Measurements from ENCODE around the gene ADSS1.

Gene ADSS1

DNA sequence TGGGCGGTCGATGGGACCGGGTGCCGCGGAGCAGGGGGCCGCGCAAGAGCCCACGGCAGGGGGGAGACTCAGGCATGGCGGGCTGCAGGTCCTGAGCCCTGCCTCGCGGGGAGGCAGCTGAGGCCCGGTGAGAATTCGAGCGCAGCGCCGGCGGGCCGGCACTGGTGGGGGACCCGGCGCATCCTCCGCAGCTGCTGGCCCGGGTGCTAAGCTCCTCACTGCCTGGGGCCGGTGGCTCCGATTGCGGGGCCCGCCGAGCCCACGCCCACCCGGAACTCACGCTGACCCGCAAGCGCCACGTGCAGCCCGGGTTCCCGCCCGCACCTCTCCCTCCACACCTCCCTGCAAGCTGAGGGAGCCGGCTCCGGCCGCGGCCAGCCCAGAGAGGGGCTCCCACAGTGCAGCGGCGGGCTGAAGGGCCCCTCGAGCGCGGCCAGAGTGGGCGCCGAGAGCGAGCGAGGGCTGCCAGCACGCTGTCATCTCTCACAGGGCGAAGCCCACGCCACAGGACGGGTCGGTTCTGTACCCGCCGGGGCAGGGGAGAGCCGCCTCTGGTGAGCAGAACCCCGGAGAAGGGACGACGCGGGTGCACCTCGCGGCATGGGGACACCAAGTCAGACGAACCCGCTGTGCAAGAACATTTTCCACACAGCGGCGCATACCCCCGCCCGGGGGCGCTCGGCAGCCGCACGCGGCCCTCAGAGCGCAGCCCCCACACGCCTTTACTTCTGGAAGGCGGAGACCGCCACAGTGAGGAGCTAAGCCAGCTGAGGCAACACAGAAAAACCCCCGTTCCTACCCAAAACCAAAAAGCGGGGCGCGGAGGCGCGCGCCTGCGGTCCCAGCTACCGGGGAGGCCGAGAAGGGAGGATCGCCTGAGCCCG lies 27.8 kb downstream of the ADSS1 start:
- DNase-seq: no peak

DNA sequence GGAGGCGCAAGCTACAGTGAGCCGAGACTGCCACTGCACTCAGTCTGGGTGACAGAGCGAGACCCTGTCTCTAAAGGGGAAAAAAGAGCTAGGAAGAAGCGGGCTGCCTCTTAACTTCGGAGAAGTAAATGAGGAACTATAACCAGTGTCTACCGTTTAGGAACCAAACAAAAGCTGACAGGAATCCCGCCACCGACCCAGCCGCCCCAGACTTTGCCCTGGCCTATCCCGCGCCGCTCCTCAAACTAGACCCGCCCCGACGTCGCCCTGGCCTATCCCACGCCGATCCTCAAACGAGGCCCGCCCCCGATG lies 28.4 kb downstream of the ADSS1 start:
- DNase-seq: no peak

GRCh38 chr14:104752735-104753527 lies 28.9 kb downstream of the ADSS1 start, which contains the start of gene SIVA1:
Gene SIVA1 (plus strand): TSS chr14:104753147. CDS start chr14:104753202, 55 bp downstream.
- DNase-seq: peak; percentile 100

DNA sequence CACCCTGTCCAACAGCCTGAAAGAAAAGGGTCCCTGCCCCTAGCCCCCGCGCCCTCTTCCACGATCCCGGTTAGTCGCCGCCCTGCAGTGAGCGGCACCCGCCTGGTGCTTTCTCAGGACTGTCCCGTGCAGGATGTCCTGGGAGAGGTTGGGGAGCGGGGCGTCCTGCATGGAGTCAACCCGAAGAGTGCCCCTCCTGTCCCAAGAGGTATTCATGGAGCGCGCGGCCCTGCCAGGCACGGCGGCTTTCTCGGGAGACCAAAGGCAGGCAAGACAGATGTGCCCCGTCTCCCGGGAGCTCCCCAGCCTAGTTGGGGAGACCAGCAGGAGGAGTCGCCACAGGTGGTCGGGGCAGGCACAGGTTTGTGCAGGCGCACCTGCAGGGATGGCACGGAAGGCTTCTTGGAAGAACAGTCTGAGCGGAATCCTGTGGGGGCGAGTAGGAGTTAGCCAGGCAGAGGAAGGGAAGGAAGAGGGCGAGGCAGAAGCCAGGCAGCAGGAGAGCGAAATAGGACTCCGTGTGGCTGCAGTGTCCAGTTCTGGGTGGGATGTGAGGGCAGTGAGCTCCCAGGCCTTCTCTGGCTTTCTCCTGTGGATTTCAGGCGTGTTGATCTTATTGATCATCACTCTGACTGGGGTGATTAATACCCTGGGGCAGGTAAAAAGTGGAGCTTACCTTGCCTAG lies 29.6 kb downstream of the ADSS1 start:
- DNase-seq: no peak

DNA sequence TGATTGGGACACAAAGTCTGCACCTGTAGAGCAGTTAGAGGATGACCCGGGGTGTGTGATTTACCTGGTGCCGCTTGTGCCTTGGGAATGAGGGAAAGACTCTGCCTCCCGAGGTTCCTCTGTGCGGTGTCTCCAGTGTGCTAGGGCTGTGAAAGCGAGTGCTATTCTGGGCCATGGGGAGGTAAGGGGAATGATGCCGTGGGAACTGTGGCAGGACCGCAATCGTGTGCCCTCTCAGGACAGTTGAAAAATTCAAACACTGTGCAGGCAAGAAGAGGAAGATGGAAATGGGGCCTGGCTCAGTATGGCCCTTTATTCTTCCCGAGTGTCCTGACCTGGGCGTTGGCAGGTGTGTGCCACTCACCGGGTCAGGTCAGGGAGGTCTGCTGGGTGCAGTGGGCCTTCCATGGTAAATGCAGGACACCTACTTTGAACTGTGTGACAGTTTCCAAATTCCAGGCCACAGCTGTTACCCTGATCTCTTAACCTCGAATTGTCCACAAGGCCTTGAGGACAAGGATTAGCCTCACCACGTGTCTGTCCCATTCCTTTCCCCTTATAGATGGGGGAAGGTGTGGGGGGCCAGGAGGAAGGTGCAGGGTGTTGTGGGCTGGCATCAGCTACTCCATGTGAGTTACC lies 30.3 kb downstream of the ADSS1 start:
- DNase-seq: no peak

DNA sequence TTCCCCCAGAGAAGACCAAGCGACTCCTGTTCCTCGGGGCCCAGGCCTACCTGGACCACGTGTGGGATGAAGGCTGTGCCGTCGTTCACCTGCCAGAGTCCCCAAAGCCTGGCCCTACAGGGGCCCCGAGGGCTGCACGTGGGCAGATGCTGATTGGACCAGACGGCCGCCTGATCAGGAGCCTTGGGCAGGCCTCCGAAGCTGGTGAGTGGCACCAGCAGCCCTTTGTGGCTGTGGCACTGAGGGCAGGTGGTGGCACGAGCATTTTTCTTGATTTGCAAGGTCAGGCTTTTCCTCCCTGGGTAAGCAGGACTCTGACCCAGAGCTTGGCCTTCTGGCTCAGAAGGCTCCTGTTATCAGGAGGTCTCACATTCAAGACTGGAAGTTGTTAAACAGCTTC lies 31.6 kb downstream of the ADSS1 start:
- DNase-seq: no peak

- DNase-seq: no peak
These were observed 32.6 kb downstream of the ADSS1 start for GRCh38 chr14:104756477-104757237.

DNA sequence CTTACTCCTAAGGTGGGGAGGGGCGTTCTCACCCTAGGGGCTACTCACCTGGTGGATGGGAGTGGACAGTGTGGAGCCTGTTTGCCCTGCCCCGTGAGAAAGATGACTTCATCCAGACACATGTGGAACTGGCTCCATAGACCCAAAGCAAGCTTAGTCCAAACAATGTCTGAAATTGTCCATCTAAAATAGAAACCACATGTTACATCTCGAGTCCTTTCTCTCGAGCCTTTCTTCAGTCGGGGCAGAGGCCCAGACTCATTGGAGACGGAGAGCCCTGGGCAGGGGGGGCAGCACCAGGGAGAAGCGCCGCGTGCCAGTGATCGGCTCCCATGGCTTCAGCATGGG lies 33.2 kb downstream of the ADSS1 start:
- DNase-seq: no peak

DNA sequence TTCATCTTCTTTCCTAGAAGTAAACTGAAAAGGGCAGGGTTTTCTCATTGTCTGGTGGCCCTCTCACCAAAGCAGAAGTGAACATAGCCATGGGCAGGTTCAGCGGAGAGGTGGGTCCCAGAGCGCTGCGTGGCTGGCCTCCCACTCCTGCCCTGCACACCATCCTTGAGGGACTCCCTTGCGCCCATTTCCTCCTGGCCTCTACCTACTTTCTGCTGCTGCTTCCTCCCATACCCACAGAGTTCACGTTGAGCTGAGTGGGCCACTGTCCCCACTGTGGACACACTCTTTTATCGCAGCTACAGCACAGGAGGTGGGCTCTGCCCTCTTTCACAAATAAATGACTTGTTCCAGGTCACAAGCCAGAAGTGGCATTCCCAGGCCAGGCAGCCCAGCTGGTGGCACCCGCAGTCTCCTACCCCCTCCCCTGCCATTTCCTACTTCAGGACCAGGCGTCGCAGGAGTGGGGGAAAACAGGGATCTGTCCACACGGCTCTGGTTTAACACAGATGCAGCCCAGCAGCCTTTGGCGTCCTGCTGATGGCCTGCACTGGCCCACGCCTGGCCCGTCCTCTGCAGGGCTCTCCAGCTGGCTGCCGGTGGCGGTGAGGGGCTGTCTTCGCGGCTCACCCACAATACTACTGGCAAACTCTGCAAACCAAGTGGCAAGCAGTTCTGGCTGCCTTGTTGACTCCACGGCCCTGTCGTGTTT lies 33.8 kb downstream of the ADSS1 start:
- DNase-seq: no peak

DNA sequence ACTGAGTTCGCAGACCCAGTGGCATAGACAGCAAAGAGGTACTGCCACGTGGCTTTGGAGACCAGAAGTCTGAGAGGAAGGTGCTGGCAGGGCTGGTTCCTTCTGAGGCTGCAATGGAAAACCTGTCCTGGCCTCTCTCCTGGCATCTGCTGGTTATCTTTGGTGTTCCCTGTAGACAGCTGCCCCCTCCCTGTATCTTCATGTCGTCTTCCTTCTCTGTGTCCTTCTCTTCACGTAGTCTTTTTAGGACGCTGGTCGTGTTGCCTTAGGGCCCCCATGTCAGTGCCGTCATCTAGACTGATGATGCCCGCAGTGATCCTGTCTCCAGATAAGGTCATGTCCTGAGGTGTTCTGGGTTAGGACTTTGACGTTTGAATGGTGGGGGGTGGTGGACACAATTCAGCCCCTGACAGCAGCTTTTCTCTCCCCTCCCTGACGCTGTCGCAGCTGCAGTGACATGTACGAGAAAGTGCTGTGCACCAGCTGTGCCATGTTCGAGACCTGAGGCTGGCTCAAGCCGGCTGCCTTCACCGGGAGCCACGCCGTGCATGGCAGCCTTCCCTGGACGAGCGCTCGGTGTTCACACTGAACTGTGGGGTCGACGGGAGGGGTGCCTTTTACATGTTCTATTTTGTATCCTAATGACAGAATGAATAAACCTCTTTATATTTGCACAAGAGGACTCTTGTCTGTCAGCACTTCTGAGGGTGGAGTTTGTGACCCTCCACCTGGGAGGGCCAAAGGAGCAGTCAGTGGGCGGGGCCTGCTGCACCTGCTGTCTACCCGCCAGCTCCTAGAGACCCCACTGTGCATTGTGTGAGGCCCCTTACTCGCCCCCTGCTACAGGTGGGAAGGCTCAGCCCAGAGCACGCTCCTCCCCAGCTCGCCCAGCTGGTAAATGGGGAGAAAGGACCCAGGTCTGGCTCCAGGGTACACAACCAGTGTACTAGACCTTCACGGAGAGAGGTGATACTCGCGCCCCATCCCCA lies 35.2 kb downstream of the ADSS1 start:
- no peak for DNase-seq

DNA sequence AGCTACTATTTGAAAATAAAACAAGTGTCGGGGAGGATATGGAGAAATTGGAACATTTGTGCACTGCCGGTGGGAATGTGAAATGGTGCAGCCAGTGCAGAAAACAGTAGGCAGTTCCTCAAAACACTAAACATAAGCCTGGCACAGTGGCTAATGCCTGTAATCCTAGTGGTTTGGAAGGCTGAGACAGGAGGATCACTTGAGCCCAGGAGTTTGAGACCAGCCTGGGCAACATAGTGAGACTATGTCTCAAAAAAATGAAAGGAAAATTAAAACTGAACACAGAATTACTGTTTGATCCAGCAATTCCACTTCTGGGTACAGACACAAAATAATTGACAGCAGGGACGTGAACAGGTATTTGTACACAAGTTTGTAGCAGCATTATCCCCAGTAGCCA lies 41.5 kb downstream of the ADSS1 start:
- DNase-seq: no peak

DNA sequence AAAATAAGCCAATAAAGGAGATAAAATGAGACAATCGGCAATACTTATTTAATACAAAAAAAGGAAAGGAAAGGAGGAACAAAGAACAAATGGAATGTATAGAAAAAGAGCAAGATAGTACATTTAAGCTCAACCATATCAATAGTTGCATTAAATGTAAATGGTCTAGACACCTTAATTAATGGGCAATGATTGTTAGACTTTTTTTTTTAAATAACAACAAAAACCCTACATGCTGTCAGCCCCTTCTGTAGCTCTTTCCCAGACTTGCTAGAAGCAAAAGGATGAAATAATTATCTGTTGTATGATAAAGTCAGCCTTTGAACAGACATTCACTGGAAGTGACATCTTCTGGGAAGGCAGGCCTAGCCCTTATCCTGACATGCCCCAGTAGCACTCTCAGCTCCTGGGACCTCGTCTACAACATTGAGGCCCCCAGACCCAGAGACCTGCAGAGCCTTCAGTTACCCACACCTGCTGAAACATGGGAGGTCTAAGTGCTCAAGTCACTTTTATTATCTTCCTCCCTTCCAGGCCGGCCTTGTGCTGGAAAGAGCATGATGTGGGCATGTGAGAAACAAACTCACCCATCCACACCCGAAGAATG lies 42.3 kb downstream of the ADSS1 start:
- no peak for DNase-seq

DNA sequence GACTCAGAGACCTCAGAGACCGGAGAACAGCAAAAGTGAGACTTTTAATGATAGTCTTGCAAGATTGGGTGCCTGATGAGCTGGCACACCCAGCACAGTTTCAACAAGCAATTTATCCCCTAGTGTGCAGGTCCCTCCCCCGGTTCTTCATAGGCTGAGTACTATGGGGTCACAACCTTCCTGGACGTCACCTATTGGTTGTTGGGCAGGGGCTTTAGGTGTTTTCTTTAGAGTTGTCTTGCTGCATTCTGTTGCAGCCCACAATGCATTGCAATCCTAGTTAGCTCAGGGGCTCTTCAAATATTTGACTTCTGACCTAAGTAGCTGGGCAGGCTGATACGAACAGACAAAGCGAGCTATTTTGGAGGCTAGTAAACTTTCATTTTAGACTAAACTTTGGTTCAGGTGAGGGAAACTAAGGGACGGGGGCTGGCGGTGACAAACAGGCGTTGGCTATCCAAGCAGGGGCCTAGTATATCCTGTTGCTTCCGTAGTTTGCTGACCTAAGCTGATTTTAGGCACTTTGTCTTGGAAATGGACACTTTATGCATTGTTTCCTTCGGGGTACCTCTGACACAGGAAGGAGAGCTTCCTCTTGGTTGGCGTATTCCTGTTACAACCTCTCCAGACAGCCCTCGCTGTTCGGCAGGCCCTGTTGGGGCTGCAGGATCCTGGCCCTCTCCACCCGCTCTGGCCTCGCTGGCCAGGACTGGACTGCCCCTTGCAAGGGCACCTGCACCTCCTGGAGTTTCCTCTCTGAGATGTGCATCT lies 43.0 kb downstream of the ADSS1 start:
- no peak for DNase-seq

GRCh38 chr14:104767634-104767918 lies 43.5 kb downstream of the ADSS1 start:
- no peak for DNase-seq

GRCh38 chr14:104768437-104769323 lies 44.7 kb downstream of the ADSS1 start:
- peak; percentile 34 for DNase-seq

DNA sequence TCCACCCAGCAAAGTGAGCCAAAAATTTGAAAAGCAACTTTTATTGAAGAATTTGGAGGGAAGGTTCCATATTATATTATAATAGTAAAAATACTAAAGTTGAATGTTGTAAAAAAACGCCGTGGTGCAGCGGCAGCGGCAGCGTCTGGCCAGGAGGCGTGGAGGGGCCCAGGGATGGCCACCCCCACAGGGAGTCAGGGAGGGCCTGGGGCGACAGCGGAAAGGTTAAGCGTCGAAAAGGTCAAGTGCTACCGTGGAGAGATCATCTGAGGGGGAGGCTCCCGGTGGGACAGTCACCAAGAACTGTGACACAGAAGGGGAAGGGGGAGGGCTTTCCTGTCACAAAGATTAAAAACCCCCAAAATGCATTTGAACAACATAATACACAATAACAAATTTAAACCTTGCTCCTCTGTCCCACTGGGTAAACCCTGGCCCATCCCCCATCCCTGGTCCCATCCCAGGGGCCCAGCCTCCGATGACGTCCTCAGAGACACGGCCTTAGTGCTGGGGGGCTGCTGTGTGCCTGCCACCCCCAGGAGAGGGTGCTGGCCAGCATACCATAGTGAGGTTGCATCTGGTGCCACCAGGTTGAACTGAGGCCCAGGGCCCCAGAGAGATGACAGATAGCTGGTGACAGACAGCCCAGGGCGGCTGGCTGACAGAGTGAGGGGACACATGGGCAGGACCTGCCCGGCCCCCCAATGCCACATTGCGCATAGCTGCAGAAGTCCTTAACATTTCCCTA lies 45.5 kb downstream of the ADSS1 start:
- no peak for DNase-seq

- no peak for DNase-seq
These were observed 46.1 kb downstream of the ADSS1 start for GRCh38 chr14:104770072-104770579.

Data from NCI-H1048 (cell line).